Effector memory CD4-positive, alpha-beta T cell (primary cell): ENCODE measurements around the gene FOXD4L3.
"Not testable (repeated sequence)": the region's sequence is repeated elsewhere in the genome, so short reads cannot be mapped to it uniquely, and the experiment has no call there.

ENCODE experiments used
- DNase-seq, 3 donors: peaks; one replicate each; pipeline ENCODE4 v3.0.0-alpha.2; 2020
- H3K27ac ChIP-seq: 2 replicates; pipeline ENCODE4 v1.7.0; 2013; ENCODE audit warnings: mild to moderate bottlenecking, low read length, moderate library complexity; ENCODE audit not compliant: insufficient read depth, poor library complexity, severe bottlenecking
- H3K27me3 ChIP-seq: replicated peaks from 2 replicates; pipeline ENCODE4 v1.7.0; 2013; ENCODE audit warnings: mild to moderate bottlenecking, low read length; ENCODE audit not compliant: insufficient read depth, control insufficient read depth, poor library complexity, severe bottlenecking
- H3K36me3 ChIP-seq: 2 replicates; pipeline ENCODE4 v1.7.0; 2013; ENCODE audit warnings: mild to moderate bottlenecking, low read length, moderate library complexity; ENCODE audit not compliant: control insufficient read depth, insufficient read depth
- H3K4me1 ChIP-seq: 2 replicates; pipeline ENCODE4 v1.7.0; 2013; ENCODE audit warnings: low read length, mild to moderate bottlenecking; ENCODE audit not compliant: control insufficient read depth, insufficient read depth, poor library complexity, severe bottlenecking
- H3K4me3 ChIP-seq: 2 replicates; pipeline ENCODE4 v1.7.0; 2013; ENCODE audit warnings: low read length, low read depth, mild to moderate bottlenecking; ENCODE audit not compliant: insufficient read depth, poor library complexity, severe bottlenecking
- H3K9me3 ChIP-seq: 2 replicates; pipeline ENCODE4 v1.7.0; 2013; ENCODE audit warnings: mild to moderate bottlenecking, low read length, moderate library complexity; ENCODE audit not compliant: control insufficient read depth

FOXD4L3 gene

GRCh38 chr9:68318209-68318608 is 15.5 kb downstream of the FOXD4L3 start:
- not testable (repeated sequence) for H3K27ac ChIP-seq, H3K27me3 ChIP-seq, DNase-seq, H3K9me3 ChIP-seq, H3K4me1 ChIP-seq, H3K36me3 ChIP-seq, H3K4me3 ChIP-seq

DNA sequence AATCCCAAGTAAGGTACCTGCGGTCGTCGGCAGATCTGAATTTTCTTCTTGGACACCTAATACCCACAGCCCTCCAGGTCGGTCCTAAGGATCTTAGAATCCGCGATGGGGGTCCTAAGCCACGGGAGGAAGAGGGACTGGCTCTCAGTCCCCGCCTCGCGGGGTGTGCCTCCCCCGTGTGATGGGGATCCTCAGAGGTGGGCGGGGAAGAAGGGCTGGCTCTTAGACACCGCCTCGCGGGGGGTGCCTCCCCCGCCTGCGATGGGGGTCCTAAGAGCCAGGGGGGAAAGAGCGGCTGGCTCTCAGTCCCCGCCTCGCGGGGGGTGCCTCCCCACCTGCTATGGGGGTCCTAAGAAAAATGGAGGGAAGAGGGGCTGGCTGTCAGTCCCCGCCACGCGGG is 21.1 kb downstream of the FOXD4L3 start:
- not testable (repeated sequence) for DNase-seq, H3K9me3 ChIP-seq, H3K27me3 ChIP-seq, H3K27ac ChIP-seq, H3K4me1 ChIP-seq, H3K36me3 ChIP-seq, H3K4me3 ChIP-seq

- H3K27me3 ChIP-seq, H3K27ac ChIP-seq, H3K4me1 ChIP-seq, DNase-seq, H3K9me3 ChIP-seq, H3K4me3 ChIP-seq, H3K36me3 ChIP-seq: not testable (repeated sequence)
These were observed 21.9 kb downstream of the FOXD4L3 start for GRCh38 chr9:68324518-68324917.

DNA sequence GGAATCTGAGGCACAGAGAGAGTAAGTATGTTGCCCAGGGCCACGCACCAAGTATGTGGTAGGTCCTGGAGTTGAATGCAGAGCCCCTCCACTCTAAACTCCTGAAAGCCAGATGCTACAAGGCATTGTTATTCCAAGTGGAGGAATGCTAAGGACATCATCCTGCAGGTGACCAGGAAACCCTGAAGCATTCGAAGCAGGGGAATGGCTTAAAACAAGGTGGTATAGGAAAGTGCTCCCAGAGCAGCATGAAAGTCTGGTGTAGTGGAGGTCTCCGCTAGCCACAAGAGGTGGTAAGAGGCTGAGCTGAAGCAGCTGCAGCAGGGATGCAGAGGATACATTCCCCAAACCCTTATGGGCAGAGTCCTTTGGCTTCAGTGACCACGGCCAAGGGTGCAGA is 26.4 kb downstream of the FOXD4L3 start:
- not testable (repeated sequence) for DNase-seq, H3K27ac ChIP-seq

GRCh38 chr9:68330531-68331173 is 28.0 kb downstream of the FOXD4L3 start:
- H3K36me3 ChIP-seq, H3K4me3 ChIP-seq, H3K27ac ChIP-seq, DNase-seq, H3K27me3 ChIP-seq, H3K4me1 ChIP-seq, H3K9me3 ChIP-seq: not testable (repeated sequence)

More for the DNA sequence above, 26.4 kb downstream of the FOXD4L3 start:
- not testable (repeated sequence) for H3K27me3 ChIP-seq, H3K4me1 ChIP-seq, H3K9me3 ChIP-seq, H3K36me3 ChIP-seq, H3K4me3 ChIP-seq

DNA sequence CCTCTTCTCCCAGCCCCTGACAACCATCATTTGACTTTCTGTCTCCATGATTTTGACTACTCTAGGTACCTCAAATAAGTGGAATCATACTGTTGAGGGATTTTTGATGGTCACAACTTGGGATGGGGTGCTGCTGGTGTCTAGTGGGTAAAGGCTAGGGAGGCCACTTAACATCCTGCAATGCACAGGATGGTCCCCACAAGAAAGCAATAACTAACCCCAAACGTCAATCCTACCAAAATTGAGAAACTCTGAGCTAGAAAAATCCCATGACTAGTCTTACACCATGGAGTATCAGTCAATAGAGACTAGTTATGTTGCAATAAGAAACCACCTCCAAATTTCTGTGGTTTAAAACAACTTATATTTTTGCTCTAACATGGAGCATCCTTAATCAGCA is 29.5 kb downstream of the FOXD4L3 start:
- not testable (repeated sequence) for H3K27me3 ChIP-seq, H3K9me3 ChIP-seq, H3K4me3 ChIP-seq, H3K4me1 ChIP-seq, DNase-seq, H3K27ac ChIP-seq, H3K36me3 ChIP-seq

DNA sequence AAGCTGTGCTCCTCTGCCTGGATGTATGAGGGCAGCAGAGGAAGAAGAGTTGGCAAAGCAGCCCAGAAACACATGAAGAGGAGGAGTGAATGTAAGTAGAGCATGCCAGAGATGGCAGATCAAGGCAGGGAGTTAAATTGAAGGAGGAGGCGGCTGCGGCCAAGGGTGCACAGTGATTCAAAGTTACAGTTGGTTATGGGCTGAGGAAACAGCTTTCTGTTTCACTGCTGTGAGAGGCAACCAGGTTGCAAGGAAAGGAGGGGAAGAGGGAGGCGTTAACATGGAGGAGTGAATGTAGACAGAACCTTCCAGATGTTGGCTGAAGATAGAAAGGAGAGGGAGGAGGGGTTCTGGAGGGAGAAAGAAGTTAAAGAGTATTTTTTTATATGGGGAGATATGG is 33.3 kb downstream of the FOXD4L3 start:
- H3K36me3 ChIP-seq, H3K9me3 ChIP-seq, H3K4me3 ChIP-seq, H3K27ac ChIP-seq, H3K4me1 ChIP-seq, H3K27me3 ChIP-seq, DNase-seq: not testable (repeated sequence)

DNA sequence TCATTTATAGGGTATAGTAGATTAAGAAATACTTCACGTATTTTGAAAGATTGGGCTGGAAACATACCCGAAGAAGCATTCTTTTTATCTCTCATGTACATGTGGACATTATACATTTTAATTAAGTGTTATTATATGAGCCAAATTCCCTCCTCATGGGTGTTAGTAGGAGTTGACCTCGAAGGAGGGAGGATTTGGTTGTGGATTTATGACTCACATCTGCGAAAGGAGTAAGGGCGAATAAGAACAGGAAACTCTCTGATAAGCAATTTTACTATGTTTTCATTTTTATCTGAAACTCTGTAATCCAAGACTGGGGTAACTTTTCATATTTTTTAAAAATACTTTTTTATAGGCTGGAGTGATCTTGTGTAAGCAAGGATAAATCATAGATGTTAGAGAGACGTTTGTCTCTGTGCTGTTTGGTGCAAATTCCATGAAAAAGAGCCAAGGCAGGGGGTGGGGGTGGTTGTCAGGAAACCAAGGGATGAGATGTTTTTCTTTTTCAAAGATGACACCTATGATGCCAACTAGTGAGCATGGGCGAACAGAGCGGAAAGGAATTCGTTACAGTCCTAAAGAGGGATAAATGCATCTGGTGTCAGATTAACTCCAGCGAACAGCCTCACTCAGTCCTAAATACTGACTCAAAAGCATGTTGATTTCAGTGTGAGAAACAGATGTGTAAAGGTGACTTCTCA is 34.1 kb downstream of the FOXD4L3 start:
- not testable (repeated sequence) for H3K4me3 ChIP-seq, H3K4me1 ChIP-seq, H3K27me3 ChIP-seq, H3K9me3 ChIP-seq, H3K27ac ChIP-seq, H3K36me3 ChIP-seq, DNase-seq

GRCh38 chr9:68338000-68338399 is 35.3 kb downstream of the FOXD4L3 start:
- H3K36me3 ChIP-seq, DNase-seq, H3K27ac ChIP-seq, H3K4me3 ChIP-seq, H3K27me3 ChIP-seq, H3K9me3 ChIP-seq, H3K4me1 ChIP-seq: not testable (repeated sequence)

GRCh38 chr9:68342265-68343025 is 39.8 kb downstream of the FOXD4L3 start:
- H3K4me1 ChIP-seq, DNase-seq, H3K4me3 ChIP-seq: not testable (repeated sequence)

More at GRCh38 chr9:68342265-68343025, 39.8 kb downstream of the FOXD4L3 start:
- H3K27me3 ChIP-seq, H3K36me3 ChIP-seq, H3K9me3 ChIP-seq, H3K27ac ChIP-seq: not testable (repeated sequence)
